ENCODE data around the gene ARRB1. TPM values are rescaled to one million over a fixed set of nuclear protein-coding genes. Genes with fewer than 3 reads are reported as not detected.
"Not testable (repeated sequence)": the region's sequence is repeated elsewhere in the genome, so short reads cannot be mapped to it uniquely, and the experiment has no call there.

The ARRB1 gene
- total RNA-seq, 1 experiment from 2014 or later, result 219 TPM

- Histone ChIP-seq H3K27me3 (ENCODE audit: control insufficient read depth, insufficient read depth, low read length) (no peaks in the 10 kb centered on the region), H3K4me1 (ENCODE audit: control insufficient read depth, insufficient read depth, low read length) (peaks cover 33% of the 10 kb centered on the region), H3K4me3 (ENCODE audit: low read depth in 2 of 2, low read length in 2 of 2) (no peak overlapping the region), H3K36me3 (ENCODE audit: control insufficient read depth, insufficient read depth, low read length) (no peaks in the 10 kb centered on the region), H3K27ac (ENCODE audit: low read length) (no peak overlapping the region), H3K9me3 (ENCODE audit: control insufficient read depth, insufficient read depth, low read depth, low read length) (no peaks in the 10 kb centered on the region)
- POLR2A ChIA-PET, result no interaction called here
- BruUV-seq (replicated peaks), result no TSS peak
- ATAC-seq (no peak), DNase-seq (ENCODE audit: low read depth, low spot score) (no peak)
- CTCF ChIA-PET, result no interaction called here
- in situ Hi-C loops (cut with HindIII; ENCODE audit: low pct_unique_long_range_greater_than_20kb, low sequenced_read_pairs), result no loop called here
- intact Hi-C loops (cut with micrococcal nuclease; ENCODE audit: unreplicated experiment), result no loop called here
- no peak for TF ChIP-seq POLR2AphosphoS5 (IDR thresholded peaks at IDR 0.05; ENCODE audit: low read depth, low read length)
- no peak for TF ChIP-seq CTCF (IDR thresholded peaks at IDR 0.05)
- TF ChIP-seq TCF7L2 (IDR thresholded peaks at IDR 0.05; ENCODE audit: low read depth, low read length), result no peak
These were observed 45.5 kb downstream of the ARRB1 start for GRCh38 chr11:75305993-75306392.

- TSS peak; percentile 58 for BruUV-seq (replicated peaks)
- in situ Hi-C loops (cut with HindIII; ENCODE audit: low pct_unique_long_range_greater_than_20kb, low sequenced_read_pairs), result no loop called here
- ATAC-seq (no peak), DNase-seq (ENCODE audit: low read depth, low spot score) (no peak)
- ChIA-PET CTCF (interaction anchor here (0.7 kb wide), 1 partner anchor 49 kb away, joined by 9 read pairs; no protein-coding TSS in a partner anchor), POLR2A (no interaction called here)
- H3K9me3 ChIP-seq (ENCODE audit: control insufficient read depth, insufficient read depth, low read depth, low read length), result no peaks in the 10 kb centered on the region
- intact Hi-C loops (cut with micrococcal nuclease; ENCODE audit: unreplicated experiment), result no loop called here
- H3K4me3 ChIP-seq (ENCODE audit: low read depth in 2 of 2, low read length in 2 of 2), result no peak overlapping the region
- H3K27ac ChIP-seq (ENCODE audit: low read length), result no peak overlapping the region
- TF ChIP-seq POLR2AphosphoS5 (IDR thresholded peaks at IDR 0.05; ENCODE audit: low read depth, low read length) (no peak), TCF7L2 (IDR thresholded peaks at IDR 0.05; ENCODE audit: low read depth, low read length) (no peak), CTCF (IDR thresholded peaks at IDR 0.05) (no peak), SIN3A (IDR thresholded peaks at IDR 0.05; ENCODE audit: borderline replicate concordance, insufficient read depth, low read depth, low read length) (no peak), REST (IDR thresholded peaks at IDR 0.05; ENCODE audit: insufficient read depth in 1 of 2, low read depth in 2 of 2, low read length in 1 of 2) (no peak)
- no peaks in the 10 kb centered on the region for H3K36me3 ChIP-seq (ENCODE audit: control insufficient read depth, insufficient read depth, low read length)
- peaks cover 29% of the 10 kb centered on the region for H3K4me1 ChIP-seq (ENCODE audit: control insufficient read depth, insufficient read depth, low read length)
- H3K27me3 ChIP-seq (ENCODE audit: control insufficient read depth, insufficient read depth, low read length), result no peaks in the 10 kb centered on the region
These were observed 46.0 kb downstream of the ARRB1 start for GRCh38 chr11:75305452-75305851.

- H3K27me3 ChIP-seq (ENCODE audit: control insufficient read depth, insufficient read depth, low read length), result not testable (repeated sequence)
These were observed 46.5 kb downstream of the ARRB1 start for GRCh38 chr11:75304941-75305340.

More at GRCh38 chr11:75304941-75305340, 46.5 kb downstream of the ARRB1 start:
- H3K9me3 ChIP-seq (ENCODE audit: control insufficient read depth, insufficient read depth, low read depth, low read length); BruUV-seq (replicated peaks); H3K36me3 ChIP-seq (ENCODE audit: control insufficient read depth, insufficient read depth, low read length); DNase-seq (ENCODE audit: low read depth, low spot score); ATAC-seq; H3K27ac ChIP-seq (ENCODE audit: low read length); H3K4me3 ChIP-seq (ENCODE audit: low read depth in 2 of 2, low read length in 2 of 2); POLR2A ChIA-PET; intact Hi-C loops (cut with micrococcal nuclease; ENCODE audit: unreplicated experiment); in situ Hi-C loops (cut with HindIII; ENCODE audit: low pct_unique_long_range_greater_than_20kb, low sequenced_read_pairs): not testable (repeated sequence)
- CTCF ChIA-PET, result interaction anchor here (0.7 kb wide), 1 partner anchor 48 kb away, joined by 9 read pairs; no protein-coding TSS in a partner anchor
- H3K4me1 ChIP-seq (ENCODE audit: control insufficient read depth, insufficient read depth, low read length), result peaks cover 27% of the 10 kb centered on the region
